OCI-LY7 (cell line): ENCODE data around the gene SLC47A1. TPM values are rescaled to one million over a fixed set of nuclear protein-coding genes. Genes with fewer than 3 reads are reported as not detected.

Experiments used
- BruUV-seq: library from RNA; stranded (reverse); fragments of 400-500 nt; replicated peaks from 2 replicates; lab custom pipeline; 2021; lab: Mats Ljungman, UMichigan
- CTCF ChIA-PET: fragments of 300-600 bp; sonication (Branson Sonifier 250); formaldehyde crosslinking; loops from one replicate; lab custom pipeline; 2022; ENCODE audit warnings: antibody characterized with exemption; ENCODE audit not compliant: unreplicated experiment; lab: Charles Lee
- POLR2A ChIA-PET: fragments of 300-600 bp; sonication (Branson Sonifier 250); formaldehyde crosslinking; loops from one replicate; lab custom pipeline; 2022; ENCODE audit warnings: antibody characterized with exemption; lab: Charles Lee
- DNase-seq: peaks from one replicate; pipeline ENCODE4 v3.0.0-alpha.2; 2015; ENCODE audit warnings: low spot score
- H2AFZ ChIP-seq: fragments of 200-600 bp; sonication (generic), shearing (Covaris generic); 2 replicates; pipeline ENCODE4 v1.6.1; 2014; ENCODE audit warnings: mild to moderate bottlenecking, antibody characterized with exemption, low read length, moderate library complexity
- H3K27ac ChIP-seq: fragments of 200-600 bp; sonication (generic); 2 replicates; pipeline ENCODE4 v1.5.1; 2014; ENCODE audit warnings: mixed run types, low read depth, mild to moderate bottlenecking, moderate library complexity, low read length, inconsistent platforms; ENCODE audit not compliant: poor library complexity, severe bottlenecking
- H3K36me3 ChIP-seq: fragments of 200-600 bp; sonication (generic); 2 replicates; pipeline ENCODE4 v1.6.1; 2014; ENCODE audit warnings: mild to moderate bottlenecking, antibody characterized with exemption, low read length, moderate library complexity, mixed read lengths; ENCODE audit not compliant: insufficient read depth
- H3K4me1 ChIP-seq: fragments of 200-600 bp; sonication (generic); 2 replicates; pipeline ENCODE4 v1.5.1; 2014; ENCODE audit warnings: mild to moderate bottlenecking, low read length; ENCODE audit not compliant: insufficient read depth, poor library complexity, severe bottlenecking
- H3K4me2 ChIP-seq: fragments of 200-600 bp; sonication (generic); 2 replicates; pipeline ENCODE4 v1.6.1; 2014; ENCODE audit warnings: mild to moderate bottlenecking, low read length
- H3K4me3 ChIP-seq: fragments of 200-600 bp; sonication (generic); 2 replicates; pipeline ENCODE4 v1.5.1; 2014; ENCODE audit warnings: mild to moderate bottlenecking, low read depth, low read length; ENCODE audit not compliant: poor library complexity, severe bottlenecking
- H3K79me2 ChIP-seq: fragments of 200-600 bp; sonication (generic); 2 replicates; pipeline ENCODE4 v1.6.1; 2016; ENCODE audit warnings: low read depth, mild to moderate bottlenecking, low read length, moderate library complexity, mixed read lengths; ENCODE audit not compliant: insufficient read depth
- H3K9me2 ChIP-seq: fragments of 200-600 bp; sonication (generic); 2 replicates; pipeline ENCODE4 v1.6.1; 2016; ENCODE audit warnings: mild to moderate bottlenecking, low read length, mixed read lengths; ENCODE audit not compliant: insufficient read depth
- H3K9me3 ChIP-seq: fragments of 200-600 bp; sonication (generic); 2 replicates; pipeline ENCODE4 v1.6.1; 2014; ENCODE audit warnings: mild to moderate bottlenecking, mixed run types, low read length, mixed read lengths
- H4K20me1 ChIP-seq: fragments of 200-600 bp; sonication (generic); 2 replicates; pipeline ENCODE4 v1.6.1; 2014; ENCODE audit warnings: mild to moderate bottlenecking, antibody characterized with exemption, low read length, moderate library complexity, mixed read lengths; ENCODE audit not compliant: insufficient read depth
- CTCF ChIP-seq: fragments of 200-600 bp; sonication (generic); conservative IDR thresholded peaks from 2 replicates; pipeline ENCODE4 v1.5.1; 2014; ENCODE audit warnings: mild to moderate bottlenecking, antibody characterized with exemption, low read length, moderate library complexity, mixed read lengths
- EZH2phosphoT487 ChIP-seq: fragments of 200-600 bp; sonication (generic); IDR thresholded peaks from 2 replicates; pipeline ENCODE4 v1.6.1; 2018; ENCODE audit warnings: low read depth, borderline replicate concordance, mild to moderate bottlenecking, mixed run types, antibody characterized with exemption, low read length, moderate library complexity, mixed read lengths
- intact Hi-C: fragments of 100-400 bp; cut with micrococcal nuclease; formaldehyde crosslinking; loops from one replicate; pipeline ENCODE4 v1.10.0; 2022; ENCODE audit not compliant: unreplicated experiment
- total RNA-seq, 2 experiments: library from RNA; depleted of rRNA in 1 of 2; stranded (reverse); fragments of >200 nt in 1 of 2; shearing (Covaris generic) in 1 of 2; gene quantifications; 2 replicates each; pipeline ENCODE4 v1.2.3, GENCODE V29; 2014 to 2022

SLC47A1 gene
- total RNA-seq, 2 experiments from 2014 or later, result not detected

DNA sequence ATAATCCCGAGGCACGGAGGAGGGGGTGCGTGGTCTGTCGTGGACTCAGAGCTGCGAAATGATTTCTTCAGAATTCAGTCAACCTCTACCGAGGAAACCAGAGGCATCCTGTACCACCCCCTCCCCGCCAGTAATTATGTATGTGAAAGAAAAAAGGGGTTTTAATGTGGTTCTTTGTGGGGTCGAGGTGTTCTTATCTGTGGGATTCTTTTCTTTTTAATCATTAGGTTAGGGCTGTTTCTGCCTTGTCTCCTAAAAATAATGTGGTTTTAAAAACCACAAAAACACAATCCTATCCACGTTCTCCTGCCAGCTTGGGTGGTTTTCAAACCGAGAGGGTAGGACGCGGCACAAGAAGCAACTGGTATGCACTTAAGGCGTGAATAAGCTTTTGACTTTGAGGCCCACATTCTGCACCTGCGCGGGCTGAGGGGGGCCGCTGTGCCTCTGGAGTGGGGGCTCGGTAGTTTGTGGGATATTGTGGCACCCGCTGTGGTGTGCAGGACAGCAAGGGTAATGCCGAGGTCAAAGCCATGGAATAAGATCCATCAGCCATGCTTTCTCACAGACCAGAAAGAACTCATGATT, 1.0 kb downstream of the SLC47A1 start:
- no peak overlapping the region for H3K27ac ChIP-seq
- no peaks in the 10 kb centered on the region for H4K20me1 ChIP-seq
- H3K36me3 ChIP-seq, result no peaks in the 10 kb centered on the region
- no peaks in the 10 kb centered on the region for H3K79me2 ChIP-seq
- CTCF ChIA-PET, result no interaction called here
- BruUV-seq, result no TSS peak
- no peaks in the 10 kb centered on the region for H3K9me2 ChIP-seq
- H3K4me1 ChIP-seq, result no peaks in the 10 kb centered on the region
- H3K4me3 ChIP-seq, result no peak overlapping the region
- H3K9me3 ChIP-seq, result no peaks in the 10 kb centered on the region
- POLR2A ChIA-PET, result no interaction called here
- H3K4me2 ChIP-seq, result no peak overlapping the region
- no peak for DNase-seq
- TF ChIP-seq EZH2phosphoT487 (no peak), CTCF (no peak)
- intact Hi-C loops, result no loop called here
- no peak overlapping the region for H2AFZ ChIP-seq

GRCh38 chr17:19537111-19537510, 3.5 kb downstream of the SLC47A1 start:
- Histone ChIP-seq H3K4me3 (no peak overlapping the region), H2AFZ (no peak overlapping the region), H3K9me2 (no peaks in the 10 kb centered on the region), H4K20me1 (no peaks in the 10 kb centered on the region), H3K79me2 (no peaks in the 10 kb centered on the region), H3K36me3 (no peaks in the 10 kb centered on the region), H3K9me3 (no peaks in the 10 kb centered on the region), H3K4me1 (no peaks in the 10 kb centered on the region), H3K4me2 (no peak overlapping the region), H3K27ac (no peak overlapping the region)
- ChIA-PET CTCF (no interaction called here), POLR2A (no interaction called here)
- TF ChIP-seq EZH2phosphoT487 (no peak), CTCF (no peak)
- BruUV-seq, result no TSS peak
- intact Hi-C loops, result no loop called here
- no peak for DNase-seq
